K562 (cell line): ENCODE data around the gene KPNA1. TPM values are rescaled to one million over a fixed set of nuclear protein-coding genes. Genes with fewer than 3 reads are reported as not detected.

Experiments
- ATAC-seq: fragments of 200-7000 bp; cut with Tn5 transposase; 3 replicates; pipeline ENCODE4 v1.9.1; 2020; ENCODE audit warnings: moderate library complexity
- BruUV-seq: library from RNA; stranded (reverse); fragments of 400-500 nt; replicated peaks from 2 replicates; lab custom pipeline; 2021; lab: Mats Ljungman, UMichigan
- CTCF ChIA-PET: fragments of 300-600 bp; formaldehyde crosslinking; extraction: SDS; loops from one replicate; lab custom pipeline; 2021; ENCODE audit warnings: low intra/inter-chr PET ratio; lab: Yijun Ruan, JAX
- POLR2A ChIA-PET: fragments of 300-600, 350-650 bp; sonication (Branson Sonifier 250); formaldehyde crosslinking; extraction: SDS; loops from one replicate; lab custom pipeline; 2021; ENCODE audit warnings: antibody characterized with exemption, inconsistent platforms; lab: Yijun Ruan, JAX
- DNase-seq, 4 experiments: peaks; one replicate each; pipeline versions ENCODE4 v3.0.0 to v3.0.0-alpha.2; 2011 to 2018; ENCODE audit warnings: low spot score in 3 of 4, mixed read lengths in 3 of 4; ENCODE audit errors: extremely low read depth in 1 of 4
- FAIRE-seq: peaks from 2 replicates; lab custom pipeline; 2011; peaks lifted over from hg19 to GRCh38; lab: Jason Lieb, UNC
- H2AFZ ChIP-seq: 2 replicates; pipeline ENCODE4 v1.6.0; 2011; ENCODE audit warnings: low read depth, low read length, control low read depth, inconsistent platforms
- H3K27ac ChIP-seq: fragments of 200-600 bp; 3 replicates; pipeline ENCODE4 v1.8.0; 2011; ENCODE audit warnings: low read depth, mild to moderate bottlenecking, control low read depth, inconsistent platforms, low read length, moderate library complexity, mixed read lengths; ENCODE audit errors: extremely low read depth
- H3K27me3 ChIP-seq, 2 experiments: fragments of 300-600 bp in 1 of 2; 2 replicates in 1 of 2; 3 replicates in 1 of 2; pipeline versions ENCODE4 v1.6.0 to v1.8.0; 2011; ENCODE audit warnings: inconsistent platforms in 2 of 2, low read length in 2 of 2, mild to moderate bottlenecking in 1 of 2, mixed read lengths in 1 of 2, moderate library complexity in 1 of 2; ENCODE audit not compliant: control insufficient read depth in 2 of 2, insufficient read depth in 2 of 2
- H3K36me3 ChIP-seq: fragments of 300-600 bp; 3 replicates; pipeline ENCODE4 v1.8.0; 2011; ENCODE audit warnings: mild to moderate bottlenecking, low read length, inconsistent platforms; ENCODE audit not compliant: control insufficient read depth, insufficient read depth
- H3K4me1 ChIP-seq, 2 experiments: fragments of 200-600 bp in 1 of 2; replicated peaks in 1 of 2; 2 replicates in 1 of 2; 3 replicates in 1 of 2; pipeline versions ENCODE4 v1.5.1 to v1.8.0; 2011; ENCODE audit warnings: inconsistent platforms in 2 of 2, low read length in 2 of 2, mild to moderate bottlenecking in 1 of 2, mixed read lengths in 1 of 2, moderate library complexity in 1 of 2; ENCODE audit not compliant: control insufficient read depth in 2 of 2, insufficient read depth in 2 of 2
- H3K4me2 ChIP-seq: 2 replicates; pipeline ENCODE4 v1.6.1; 2011; ENCODE audit warnings: low read length, control low read depth, inconsistent platforms, mixed read lengths; ENCODE audit not compliant: insufficient read depth
- H3K4me3 ChIP-seq: fragments of 200-600 bp; sonication (generic), shearing (Covaris generic); 2 replicates; pipeline ENCODE4 v1.5.1; 2016; ENCODE audit warnings: control low read depth, inconsistent platforms
- H3K79me2 ChIP-seq: fragments of 200-600 bp; 3 replicates; pipeline ENCODE4 v1.8.0; 2011; ENCODE audit warnings: low read length, inconsistent platforms; ENCODE audit not compliant: control insufficient read depth, insufficient read depth
- H3K9ac ChIP-seq, 2 experiments: 2 replicates each; pipeline versions ENCODE4 v1.6.0 to v1.6.1; 2011; ENCODE audit warnings: low read depth in 2 of 2, low read length in 2 of 2, control low read depth in 1 of 2, inconsistent platforms in 1 of 2, mild to moderate bottlenecking in 1 of 2, mixed read lengths in 1 of 2; ENCODE audit not compliant: insufficient read depth in 1 of 2
- H3K9me1 ChIP-seq: one replicate; pipeline ENCODE4 v1.6.0; 2011; ENCODE audit warnings: inconsistent platforms, mild to moderate bottlenecking, low read length, moderate library complexity; ENCODE audit not compliant: control insufficient read depth, insufficient read depth
- H3K9me3 ChIP-seq: replicated peaks from 2 replicates; pipeline ENCODE4 v1.5.1; 2011; ENCODE audit warnings: low read depth, low read length, inconsistent platforms; ENCODE audit not compliant: control insufficient read depth, insufficient read depth
- H4K20me1 ChIP-seq: replicated peaks from 2 replicates; pipeline ENCODE4 v1.6.1; 2011; ENCODE audit warnings: low read length, inconsistent platforms, mixed read lengths; ENCODE audit not compliant: control insufficient read depth, insufficient read depth
- BRF1 ChIP-seq: IDR thresholded peaks from 3 replicates; pipeline ENCODE4 v1.6.1; 2011; ENCODE audit warnings: borderline replicate concordance, mild to moderate bottlenecking; ENCODE audit not compliant: insufficient read length; ENCODE audit errors: extremely low read depth
- CBFB ChIP-seq: sonication (generic); formaldehyde crosslinking; IDR thresholded peaks from 2 replicates; pipeline ENCODE4 v1.4.0; 2020; ENCODE audit warnings: mild to moderate bottlenecking, missing genetic modification reagents
- FOXM1 ChIP-seq, 2 experiments: fragments of 450-650 bp in 1 of 2; sonication (generic) in 1 of 2; formaldehyde crosslinking in 1 of 2; IDR thresholded peaks; 2 replicates each; pipeline versions ENCODE4 v1.6.1 to v1.9.0; 2017 to 2022; ENCODE audit warnings: low read depth in 2 of 2, mild to moderate bottlenecking in 2 of 2, missing genetic modification reagents in 1 of 2, moderate library complexity in 1 of 2
- GABPA ChIP-seq: fragments of 200-800 bp; sonication (Bioruptor generic); conservative IDR thresholded peaks from 2 replicates; pipeline ENCODE4 v1.6.1; 2016; ENCODE audit warnings: low read depth, missing genetic modification characterization, missing compliant biosample characterization
- MCM3 ChIP-seq: fragments of 450-650 bp; IDR thresholded peaks from 2 replicates; pipeline ENCODE4 v1.6.1; 2016
- WGBS: fragments of 100-300 bp; shearing (Covaris generic); methylation state at CpG from one replicate; pipeline ENCODE4 v1.1.6; 2016; ENCODE audit warnings: low coverage, mixed read lengths; ENCODE audit not compliant: insufficient coverage; ENCODE audit errors: missing lambda C conversion rate; 5-methylcytosine and 5-hydroxymethylcytosine counted together
- in situ Hi-C: fragments of 300-500 bp; cut with MboI; formaldehyde crosslinking; loops from 4 replicates; pipeline ENCODE4 v1.15.0; 2018; ENCODE audit warnings: inconsistent platforms, mixed read lengths
- intact Hi-C: fragments of 100-400 bp; cut with micrococcal nuclease; formaldehyde crosslinking; loops from 2 replicates; pipeline ENCODE4 v1.14.2; 2022
- polyA plus RNA-seq, 8 experiments: library from polyadenylated mRNA; depleted of rRNA in 4 of 8; stranded (reverse) in 5 of 8; unstranded in 3 of 8; fragments of >200 nt; fragmentation: Nextera tagmentation in 2 of 8; fragmentation: Illumina TruSeq in 1 of 8; extraction: Ambion mirVana in 2 of 8; extraction: Trizol in 1 of 8; gene quantifications; 2 replicates each; pipeline versions ENCODE4 v1.2.1 to v1.2.3, GENCODE V29; 2011 to 2014; ENCODE audit warnings: inconsistent platforms in 1 of 8, missing spikeins in 1 of 8
- total RNA-seq, 7 experiments: library from RNA; depleted of rRNA in 6 of 7; stranded (reverse); fragments of >200 nt in 6 of 7; fragmentation: Illumina TruSeq in 2 of 7; extraction: Trizol in 2 of 7; gene quantifications; 2 replicates each; pipeline versions ENCODE4 v1.2.1 to v1.2.3, GENCODE V29; 2011 to 2021; ENCODE audit warnings: low replicate concordance in 1 of 7
- TF ChIP-seq, protein P1 (sequence below), 2 experiments: fragments of 200-800 bp in 1 of 2; sonication (Bioruptor generic) in 1 of 2; sonication (generic) in 1 of 2; formaldehyde crosslinking in 1 of 2; IDR thresholded peaks in 1 of 2; conservative IDR thresholded peaks in 1 of 2; 2 replicates each; pipeline versions ENCODE4 v1.5.0 to v1.6.1; 2016 to 2020; ENCODE audit warnings: missing compliant biosample characterization in 1 of 2, missing genetic modification characterization in 1 of 2, missing genetic modification reagents in 1 of 2
- TF ChIP-seq, protein P2 (sequence below), 2 experiments: fragments of 450-650 bp in 1 of 2; sonication (generic) in 1 of 2; formaldehyde crosslinking; conservative IDR thresholded peaks; 2 replicates each; pipeline versions ENCODE4 v1.4.0 to v1.8.1; 2020 to 2022; ENCODE audit warnings: mild to moderate bottlenecking in 1 of 2, missing genetic modification reagents in 1 of 2

The KPNA1 gene
- total and polyA plus RNA-seq, 9 of the 15 experiments (the other 6 are each of a cell fraction or from before 2014, with no cell fraction given): 9.3 to 53.8 (median 33.5) TPM

DNA sequence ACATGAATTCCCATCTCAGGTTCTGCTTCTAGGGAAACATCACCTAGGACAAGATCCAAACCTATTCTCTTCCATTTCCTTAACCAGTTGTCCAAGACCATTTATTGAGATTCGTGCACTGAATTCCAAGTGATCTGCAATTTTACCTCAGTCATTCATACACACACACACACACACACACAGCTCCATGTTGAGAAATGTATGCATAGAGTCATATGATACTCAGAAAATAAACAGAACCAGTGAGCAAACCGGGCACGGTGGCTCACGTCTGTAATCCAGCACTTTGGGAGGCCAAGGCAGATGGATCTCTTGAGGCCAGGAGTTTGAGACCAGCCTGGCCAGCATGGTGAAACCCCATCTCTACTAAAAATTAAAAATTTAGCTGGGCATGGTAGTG is 6.1 kb upstream of the KPNA1 start:
- H3K36me3 ChIP-seq: no peaks in the 10 kb centered on the region
- CTCF ChIA-PET: no interaction called here
- H3K9me1 ChIP-seq: no peaks in the 10 kb centered on the region
- no peak overlapping the region for H3K27ac ChIP-seq
- H3K4me2 ChIP-seq: no peak overlapping the region
- H4K20me1 ChIP-seq: no peaks in the 10 kb centered on the region
- WGBS: 66% methylated on average over 4 of the region's 4 CpGs
- no peaks in the 10 kb centered on the region for H3K9me3 ChIP-seq
- intact Hi-C loops (no loop called here), in situ Hi-C loops (no loop called here)
- POLR2A ChIA-PET: no interaction called here
- no peak overlapping the region for H2AFZ ChIP-seq
- no peak for DNase-seq
- FAIRE-seq: no peak
- no peaks in the 10 kb centered on the region for H3K27me3 ChIP-seq
- ATAC-seq: no peak
- H3K4me3 ChIP-seq: no peak overlapping the region
- no TSS peak for BruUV-seq
- peaks cover 0 to 2% of the 10 kb centered on the region in 2 experiments; a peak in 3 of 5 replicates for H3K4me1 ChIP-seq
- no peaks in the 10 kb centered on the region for H3K79me2 ChIP-seq
- TF ChIP-seq CBFB (CRISPR knock-in tag): no peak
- no peak for TF ChIP-seq BRF1
- TF ChIP-seq, protein P1, sequence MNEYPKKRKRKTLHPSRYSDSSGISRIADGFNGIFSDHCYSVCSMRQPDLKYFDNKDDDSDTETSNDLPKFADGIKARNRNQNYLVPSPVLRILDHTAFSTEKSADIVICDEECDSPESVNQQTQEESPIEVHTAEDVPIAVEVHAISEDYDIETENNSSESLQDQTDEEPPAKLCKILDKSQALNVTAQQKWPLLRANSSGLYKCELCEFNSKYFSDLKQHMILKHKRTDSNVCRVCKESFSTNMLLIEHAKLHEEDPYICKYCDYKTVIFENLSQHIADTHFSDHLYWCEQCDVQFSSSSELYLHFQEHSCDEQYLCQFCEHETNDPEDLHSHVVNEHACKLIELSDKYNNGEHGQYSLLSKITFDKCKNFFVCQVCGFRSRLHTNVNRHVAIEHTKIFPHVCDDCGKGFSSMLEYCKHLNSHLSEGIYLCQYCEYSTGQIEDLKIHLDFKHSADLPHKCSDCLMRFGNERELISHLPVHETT (CRISPR knock-in tag; conservative IDR thresholded peaks at IDR 0.05 in 1 of 2, IDR thresholded peaks at IDR 0.05 in 1 of 2): no peak
- TF ChIP-seq FOXM1 (IDR thresholded peaks at IDR 0.05; ENCODE audit: low read depth): no peak
- TF ChIP-seq FOXM1 (CRISPR knock-in tag; IDR thresholded peaks at IDR 0.05; ENCODE audit: low read depth): no peak
- no peak for TF ChIP-seq GABPA (tag)
- TF ChIP-seq, protein P2, sequence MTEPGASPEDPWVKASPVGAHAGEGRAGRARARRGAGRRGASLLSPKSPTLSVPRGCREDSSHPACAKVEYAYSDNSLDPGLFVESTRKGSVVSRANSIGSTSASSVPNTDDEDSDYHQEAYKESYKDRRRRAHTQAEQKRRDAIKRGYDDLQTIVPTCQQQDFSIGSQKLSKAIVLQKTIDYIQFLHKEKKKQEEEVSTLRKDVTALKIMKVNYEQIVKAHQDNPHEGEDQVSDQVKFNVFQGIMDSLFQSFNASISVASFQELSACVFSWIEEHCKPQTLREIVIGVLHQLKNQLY (CRISPR knock-in tag; conservative IDR thresholded peaks at IDR 0.05): no peak
- TF ChIP-seq MCM3: no peak
- H3K9ac ChIP-seq: no peak overlapping the region
